HepG2 (cell line): ENCODE measurements around the gene SRSF12. TPM values are rescaled to one million over a fixed set of nuclear protein-coding genes. Genes with fewer than 3 reads are reported as not detected.

Experiments
- ARNTL ChIP-seq: sonication (generic); formaldehyde crosslinking; IDR thresholded peaks from 2 replicates; pipeline ENCODE4 v1.4.0; 2020; ENCODE audit warnings: mild to moderate bottlenecking, missing genetic modification reagents
- CBX2 ChIP-seq, 2 experiments: fragments of 200-600 bp in 1 of 2; sonication (generic); formaldehyde crosslinking in 1 of 2; IDR thresholded peaks; 2 replicates each; pipeline versions ENCODE4 v1.7.0 to v1.8.1; 2018 to 2022; ENCODE audit warnings: low read depth in 2 of 2, low read length in 1 of 2, mild to moderate bottlenecking in 1 of 2, missing genetic modification reagents in 1 of 2
- FOXP1 ChIP-seq, 2 experiments: fragments of 450-650 bp in 1 of 2; IDR thresholded peaks; 2 replicates each; pipeline ENCODE4 v1.6.1; 2017 to 2018; ENCODE audit warnings: antibody characterized with exemption in 1 of 2
- GATA4 ChIP-seq: sonication (generic); IDR thresholded peaks from 2 replicates; pipeline ENCODE4 v1.6.1; 2016; ENCODE audit warnings: antibody characterized with exemption, low read depth, borderline replicate concordance
- GMEB1 ChIP-seq: sonication (generic); formaldehyde crosslinking; IDR thresholded peaks from 2 replicates; pipeline ENCODE4 v1.5.1; 2020; ENCODE audit warnings: missing genetic modification reagents, mild to moderate bottlenecking, borderline replicate concordance
- HIVEP1 ChIP-seq: sonication (generic); formaldehyde crosslinking; IDR thresholded peaks from 2 replicates; pipeline ENCODE4 v1.4.0; 2020; ENCODE audit warnings: mild to moderate bottlenecking, missing genetic modification reagents
- HOXA7 ChIP-seq: sonication (generic); formaldehyde crosslinking; IDR thresholded peaks from 2 replicates; pipeline ENCODE4 v1.8.1; 2022; ENCODE audit warnings: mild to moderate bottlenecking, missing genetic modification reagents, moderate library complexity
- MIXL1 ChIP-seq: IDR thresholded peaks from 2 replicates; pipeline ENCODE4 v1.6.1; 2016
- POLR2AphosphoS5 ChIP-seq: IDR thresholded peaks from 2 replicates; pipeline ENCODE4 v1.6.1; 2012; ENCODE audit warnings: low read depth, low read length
- SAP130 ChIP-seq: IDR thresholded peaks from 2 replicates; pipeline ENCODE4 v1.6.1; 2016; ENCODE audit warnings: low read depth
- SP4 ChIP-seq: sonication (generic); formaldehyde crosslinking; IDR thresholded peaks from 2 replicates; pipeline ENCODE4 v1.8.1; 2023; ENCODE audit warnings: mild to moderate bottlenecking, missing genetic modification reagents
- ZBTB37 ChIP-seq: sonication (generic); formaldehyde crosslinking; IDR thresholded peaks from 2 replicates; pipeline ENCODE4 v1.4.0; 2020; ENCODE audit warnings: mild to moderate bottlenecking, missing genetic modification reagents
- ZFY ChIP-seq: sonication (generic); formaldehyde crosslinking; IDR thresholded peaks from 2 replicates; pipeline ENCODE4 v1.4.0; 2020; ENCODE audit warnings: missing genetic modification reagents
- ZNF160 ChIP-seq: sonication (generic); formaldehyde crosslinking; IDR thresholded peaks from 2 replicates; pipeline ENCODE4 v1.8.0; 2022; ENCODE audit warnings: mild to moderate bottlenecking, inconsistent platforms, missing genetic modification reagents
- ZNF580 ChIP-seq: IDR thresholded peaks from 2 replicates; pipeline ENCODE4 v1.6.1; 2016; ENCODE audit warnings: low read depth, borderline replicate concordance
- ZNF629 ChIP-seq: sonication (generic); formaldehyde crosslinking; conservative IDR thresholded peaks from 2 replicates; pipeline ENCODE4 v1.5.0; 2020; ENCODE audit warnings: missing genetic modification reagents
- polyA plus RNA-seq, 8 experiments: library from polyadenylated mRNA; depleted of rRNA in 3 of 8; stranded (reverse) in 7 of 8; unstranded in 1 of 8; fragments of >200 nt; fragmentation: Illumina TruSeq in 4 of 8; extraction: Trizol in 4 of 8; gene quantifications; 2 replicates each; pipeline versions ENCODE4 v1.2.1 to v1.2.3, GENCODE V29; 2011 to 2016; ENCODE audit warnings: low read depth in 4 of 8, missing spikeins in 1 of 8, mixed read lengths in 1 of 8; ENCODE audit not compliant: insufficient read depth in 1 of 8
- total RNA-seq, 5 experiments: library from RNA; depleted of rRNA; stranded (reverse); fragments of >200 nt; fragmentation: Illumina TruSeq; extraction: Trizol; gene quantifications; 2 replicates each; pipeline ENCODE4 v1.2.3, GENCODE V29; 2016; ENCODE audit warnings: low read depth in 1 of 5
- TF ChIP-seq, protein P1 (sequence below): sonication (generic); formaldehyde crosslinking; IDR thresholded peaks from 2 replicates; pipeline ENCODE4 v1.4.0; 2020; ENCODE audit warnings: mild to moderate bottlenecking, low read depth, missing genetic modification reagents
- TF ChIP-seq, protein P2 (sequence below): sonication (generic); formaldehyde crosslinking; IDR thresholded peaks from 2 replicates; pipeline ENCODE4 v1.5.0; 2020; ENCODE audit warnings: mild to moderate bottlenecking, missing genetic modification reagents

SRSF12 gene
- total and polyA plus RNA-seq, 2 of the 13 experiments (the other 11 are each of a cell fraction or from before 2014, with no cell fraction given) = 1.7 to 1.9 TPM

- peak; percentile 75 for TF ChIP-seq SAP130 (CRISPR knock-in tag)
- no peak for TF ChIP-seq FOXP1 (IDR thresholded peaks at IDR 0.05)
- TF ChIP-seq FOXP1 (CRISPR knock-in tag; IDR thresholded peaks at IDR 0.05) = no peak
- peak; percentile 24; the same call in 1 of the 2 replicates for TF ChIP-seq ZNF629 (CRISPR knock-in tag)
- TF ChIP-seq ZNF580 = peak; percentile 69; the same call in 1 of the 2 replicates
- no peak for TF ChIP-seq CBX2 (IDR thresholded peaks at IDR 0.05; ENCODE audit: low read depth, low read length)
- 0 out of 2 replicates have a peak, but pooled peaks have one; percentile 39 for TF ChIP-seq CBX2 (CRISPR knock-in tag; IDR thresholded peaks at IDR 0.05; ENCODE audit: low read depth)
- TF ChIP-seq GATA4 = 0 out of 2 replicates have a peak, but pooled peaks have one; percentile 49
- peak; percentile 93 for TF ChIP-seq ZNF160 (CRISPR knock-in tag)
- no peak for TF ChIP-seq ARNTL (CRISPR knock-in tag)
- no peak for TF ChIP-seq HIVEP1
- peak; percentile 60 for TF ChIP-seq GMEB1 (CRISPR knock-in tag)
- TF ChIP-seq HOXA7 (CRISPR knock-in tag) = no peak
- no peak for TF ChIP-seq ZBTB37 (CRISPR knock-in tag)
- TF ChIP-seq, protein P1, sequence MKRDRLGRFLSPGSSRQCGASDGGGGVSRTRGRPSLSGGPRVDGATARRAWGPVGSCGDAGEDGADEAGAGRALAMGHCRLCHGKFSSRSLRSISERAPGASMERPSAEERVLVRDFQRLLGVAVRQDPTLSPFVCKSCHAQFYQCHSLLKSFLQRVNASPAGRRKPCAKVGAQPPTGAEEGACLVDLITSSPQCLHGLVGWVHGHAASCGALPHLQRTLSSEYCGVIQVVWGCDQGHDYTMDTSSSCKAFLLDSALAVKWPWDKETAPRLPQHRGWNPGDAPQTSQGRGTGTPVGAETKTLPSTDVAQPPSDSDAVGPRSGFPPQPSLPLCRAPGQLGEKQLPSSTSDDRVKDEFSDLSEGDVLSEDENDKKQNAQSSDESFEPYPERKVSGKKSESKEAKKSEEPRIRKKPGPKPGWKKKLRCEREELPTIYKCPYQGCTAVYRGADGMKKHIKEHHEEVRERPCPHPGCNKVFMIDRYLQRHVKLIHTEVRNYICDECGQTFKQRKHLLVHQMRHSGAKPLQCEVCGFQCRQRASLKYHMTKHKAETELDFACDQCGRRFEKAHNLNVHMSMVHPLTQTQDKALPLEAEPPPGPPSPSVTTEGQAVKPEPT = peak; percentile 74; the same call in 1 of the 2 replicates
- TF ChIP-seq ZFY (CRISPR knock-in tag) = peak; percentile 97
- no peak for TF ChIP-seq MIXL1 (CRISPR knock-in tag)
- TF ChIP-seq, protein P2, sequence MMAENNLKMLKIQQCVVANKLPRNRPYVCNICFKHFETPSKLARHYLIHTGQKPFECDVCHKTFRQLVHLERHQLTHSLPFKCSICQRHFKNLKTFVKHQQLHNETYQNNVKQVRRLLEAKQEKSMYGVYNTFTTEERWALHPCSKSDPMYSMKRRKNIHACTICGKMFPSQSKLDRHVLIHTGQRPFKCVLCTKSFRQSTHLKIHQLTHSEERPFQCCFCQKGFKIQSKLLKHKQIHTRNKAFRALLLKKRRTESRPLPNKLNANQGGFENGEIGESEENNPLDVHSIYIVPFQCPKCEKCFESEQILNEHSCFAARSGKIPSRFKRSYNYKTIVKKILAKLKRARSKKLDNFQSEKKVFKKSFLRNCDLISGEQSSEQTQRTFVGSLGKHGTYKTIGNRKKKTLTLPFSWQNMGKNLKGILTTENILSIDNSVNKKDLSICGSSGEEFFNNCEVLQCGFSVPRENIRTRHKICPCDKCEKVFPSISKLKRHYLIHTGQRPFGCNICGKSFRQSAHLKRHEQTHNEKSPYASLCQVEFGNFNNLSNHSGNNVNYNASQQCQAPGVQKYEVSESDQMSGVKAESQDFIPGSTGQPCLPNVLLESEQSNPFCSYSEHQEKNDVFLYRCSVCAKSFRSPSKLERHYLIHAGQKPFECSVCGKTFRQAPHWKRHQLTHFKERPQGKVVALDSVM (CRISPR knock-in tag) = peak; percentile 69; the same call in 1 of the 2 replicates
- peak; percentile 49 for TF ChIP-seq SP4 (CRISPR knock-in tag)
- peak; percentile 68 for TF ChIP-seq POLR2AphosphoS5
Observed at GRCh38 chr6:89145956-89146717, 28.3 kb upstream of the SRSF12 start, which contains the start of gene PM20D2 (continued).
